ENCODE measurements around the gene RDX.

DNA sequence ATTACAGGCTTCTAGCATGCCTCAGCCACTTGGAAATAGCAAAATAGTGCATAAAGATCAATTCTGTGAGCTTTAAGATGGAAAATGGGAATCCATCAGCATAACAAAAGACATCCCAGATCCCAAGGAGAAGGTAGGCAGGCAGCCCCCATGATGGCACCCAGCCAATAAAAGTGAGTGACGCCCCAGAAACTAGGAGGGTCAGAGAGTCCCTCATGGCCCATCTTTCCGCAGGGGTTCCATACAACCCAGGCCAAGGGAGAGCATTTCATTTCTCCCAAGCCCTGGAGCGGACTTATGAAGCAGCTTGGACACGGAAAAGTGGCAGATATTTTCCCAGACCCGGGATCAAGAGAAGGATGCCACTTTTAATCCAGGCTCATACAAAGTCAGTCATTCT is 110.0 kb downstream of the RDX start:
- TF ChIP-seq, protein P1, sequence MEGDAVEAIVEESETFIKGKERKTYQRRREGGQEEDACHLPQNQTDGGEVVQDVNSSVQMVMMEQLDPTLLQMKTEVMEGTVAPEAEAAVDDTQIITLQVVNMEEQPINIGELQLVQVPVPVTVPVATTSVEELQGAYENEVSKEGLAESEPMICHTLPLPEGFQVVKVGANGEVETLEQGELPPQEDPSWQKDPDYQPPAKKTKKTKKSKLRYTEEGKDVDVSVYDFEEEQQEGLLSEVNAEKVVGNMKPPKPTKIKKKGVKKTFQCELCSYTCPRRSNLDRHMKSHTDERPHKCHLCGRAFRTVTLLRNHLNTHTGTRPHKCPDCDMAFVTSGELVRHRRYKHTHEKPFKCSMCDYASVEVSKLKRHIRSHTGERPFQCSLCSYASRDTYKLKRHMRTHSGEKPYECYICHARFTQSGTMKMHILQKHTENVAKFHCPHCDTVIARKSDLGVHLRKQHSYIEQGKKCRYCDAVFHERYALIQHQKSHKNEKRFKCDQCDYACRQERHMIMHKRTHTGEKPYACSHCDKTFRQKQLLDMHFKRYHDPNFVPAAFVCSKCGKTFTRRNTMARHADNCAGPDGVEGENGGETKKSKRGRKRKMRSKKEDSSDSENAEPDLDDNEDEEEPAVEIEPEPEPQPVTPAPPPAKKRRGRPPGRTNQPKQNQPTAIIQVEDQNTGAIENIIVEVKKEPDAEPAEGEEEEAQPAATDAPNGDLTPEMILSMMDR (conservative IDR thresholded peaks at IDR 0.05; ENCODE audit: low read depth in 2 of 2): no peak
- no peak for TF ChIP-seq ZNF114 (CRISPR knock-in tag; IDR thresholded peaks at IDR 0.05)

All from GM23338 (cell line).